Vagina (tissue), 2 donors: ENCODE measurements around the gene HOXD11. TPM values are rescaled to one million over a fixed set of nuclear protein-coding genes. Genes with fewer than 3 reads are reported as not detected.

Experiments
- DNase-seq, 2 donors: peaks; one replicate each; pipeline ENCODE4 v3.0.0-alpha.2; 2017; ENCODE audit errors: extremely low spot score in 2 of 2
- H3K27ac ChIP-seq: fragments of 200-600 bp; sonication (generic); one replicate; pipeline ENCODE4 v1.5.1; 2019
- H3K27me3 ChIP-seq: fragments of 200-600 bp; sonication (generic); one replicate; pipeline ENCODE4 v1.5.1; 2019
- H3K36me3 ChIP-seq, 2 donors: fragments of 200-600 bp; sonication (generic); one replicate each; pipeline ENCODE4 v1.5.1; 2017 to 2019
- H3K4me1 ChIP-seq: fragments of 200-600 bp; sonication (generic); one replicate; pipeline ENCODE4 v1.5.1; 2019
- H3K4me3 ChIP-seq, 2 donors: fragments of 200-600 bp; sonication (generic); 1 replicate in 1 of 2; 2 replicates in 1 of 2; pipeline ENCODE4 v1.5.1; 2016 to 2019
- H3K9me3 ChIP-seq: fragments of 200-600 bp; sonication (generic); one replicate; pipeline ENCODE4 v1.5.1; 2019
- CTCF ChIP-seq, 3 experiments: fragments of 450-650 bp in 2 of 3; fragments of 200-600 bp in 1 of 3; sonication (generic) in 1 of 3; IDR thresholded peaks; one replicate each; pipeline ENCODE4 v1.5.1; 2017 to 2019; ENCODE audit warnings: antibody characterized with exemption in 3 of 3, mild to moderate bottlenecking in 2 of 3, moderate library complexity in 2 of 3
- POLR2A ChIP-seq, 2 donors: fragments of 450-650 bp; IDR thresholded peaks; one replicate each; pipeline ENCODE4 v1.6.1; 2017; ENCODE audit warnings: antibody characterized with exemption in 2 of 2, mild to moderate bottlenecking in 2 of 2, moderate library complexity in 2 of 2
- POLR2AphosphoS5 ChIP-seq, 2 donors: sonication (generic); formaldehyde crosslinking; IDR thresholded peaks; one replicate each; pipeline ENCODE4 v1.9.0; 2017; ENCODE audit warnings: antibody characterized with exemption in 2 of 2, mild to moderate bottlenecking in 2 of 2, low read depth in 1 of 2; ENCODE audit not compliant: insufficient read depth in 1 of 2
- intact Hi-C: fragments of 100-400 bp; cut with DNase I; formaldehyde crosslinking; loops from one replicate; pipeline ENCODE4 v1.15.1; 2023
- total RNA-seq: library from RNA; depleted of rRNA; stranded (reverse); fragments of >200 nt; gene quantifications from one replicate; pipeline ENCODE4 v1.2.3, GENCODE V29; 2016

Gene HOXD11
- total RNA-seq, 1 donor from 2014 or later = 19.4 TPM

- intact Hi-C loops = no loop called here
- H3K36me3 ChIP-seq = no peaks in the 10 kb centered on the region
- H3K4me1 ChIP-seq = no peaks in the 10 kb centered on the region
- DNase-seq = no peak
- TF ChIP-seq POLR2A (IDR thresholded peaks at IDR 0.05) (no peak), CTCF (IDR thresholded peaks at IDR 0.05) (no peak), POLR2AphosphoS5 (IDR thresholded peaks at IDR 0.05; ENCODE audit: insufficient read depth in 1 of 2, low read depth in 1 of 2) (no peak)
- H3K27me3 ChIP-seq = no peaks in the 10 kb centered on the region
- no peak overlapping the region for H3K4me3 ChIP-seq
- H3K27ac ChIP-seq = no peak overlapping the region
- H3K9me3 ChIP-seq = no peaks in the 10 kb centered on the region
Measured at GRCh38 chr2:176147210-176147799, 40.2 kb downstream of the HOXD11 start.

GRCh38 chr2:176147800-176148496 lies 40.9 kb downstream of the HOXD11 start:
- H3K4me3 ChIP-seq = no peak overlapping the region
- H3K27ac ChIP-seq = no peak overlapping the region
- H3K4me1 ChIP-seq = no peaks in the 10 kb centered on the region
- H3K36me3 ChIP-seq = no peaks in the 10 kb centered on the region
- H3K9me3 ChIP-seq = no peaks in the 10 kb centered on the region
- TF ChIP-seq CTCF (IDR thresholded peaks at IDR 0.05) (no peak), POLR2AphosphoS5 (IDR thresholded peaks at IDR 0.05; ENCODE audit: insufficient read depth in 1 of 2, low read depth in 1 of 2) (no peak), POLR2A (IDR thresholded peaks at IDR 0.05) (no peak)
- intact Hi-C loops = no loop called here
- DNase-seq = no peak
- H3K27me3 ChIP-seq = no peaks in the 10 kb centered on the region

GRCh38 chr2:176148751-176149421 lies 41.8 kb downstream of the HOXD11 start:
- no peak overlapping the region for H3K27ac ChIP-seq
- H3K4me3 ChIP-seq = no peak overlapping the region
- TF ChIP-seq POLR2AphosphoS5 (IDR thresholded peaks at IDR 0.05; ENCODE audit: insufficient read depth in 1 of 2, low read depth in 1 of 2) = no peak
- no peak for TF ChIP-seq CTCF (IDR thresholded peaks at IDR 0.05)
- no peak for TF ChIP-seq POLR2A (IDR thresholded peaks at IDR 0.05)
- H3K9me3 ChIP-seq = no peaks in the 10 kb centered on the region
- H3K27me3 ChIP-seq = no peaks in the 10 kb centered on the region
- no peak for DNase-seq
- no peaks in the 10 kb centered on the region for H3K4me1 ChIP-seq
- no peaks in the 10 kb centered on the region for H3K36me3 ChIP-seq
- intact Hi-C loops = no loop called here

GRCh38 chr2:176149481-176149938 lies 42.4 kb downstream of the HOXD11 start:
- no peak for DNase-seq

More at GRCh38 chr2:176149481-176149938, 42.4 kb downstream of the HOXD11 start:
- TF ChIP-seq CTCF (IDR thresholded peaks at IDR 0.05) (no peak), POLR2A (IDR thresholded peaks at IDR 0.05) (no peak), POLR2AphosphoS5 (IDR thresholded peaks at IDR 0.05; ENCODE audit: insufficient read depth in 1 of 2, low read depth in 1 of 2) (no peak)
- Histone ChIP-seq H3K27ac (no peak overlapping the region), H3K27me3 (no peaks in the 10 kb centered on the region), H3K36me3 (no peaks in the 10 kb centered on the region), H3K4me1 (no peaks in the 10 kb centered on the region), H3K9me3 (no peaks in the 10 kb centered on the region), H3K4me3 (no peak overlapping the region)
- intact Hi-C loops = no loop called here
